Neutrophil (primary cell): Measurements from ENCODE around the gene GNAT1.

Experiments used
- H3K27ac ChIP-seq: fragments of 200-600 bp; sonication (generic); 2 replicates; pipeline ENCODE4 v1.5.1; 2016; ENCODE audit warnings: mild to moderate bottlenecking, moderate library complexity
- H3K27me3 ChIP-seq: fragments of 200-600 bp; sonication (generic); 2 replicates; pipeline ENCODE4 v1.6.0; 2016; ENCODE audit warnings: mild to moderate bottlenecking
- H3K36me3 ChIP-seq: fragments of 200-600 bp; sonication (generic); 2 replicates; pipeline ENCODE4 v1.5.1; 2017
- H3K4me1 ChIP-seq, 2 experiments: fragments of 200-600 bp in 1 of 2; sonication (generic) in 1 of 2; 1 replicate in 1 of 2; 2 replicates in 1 of 2; pipeline versions ENCODE4 v1.5.1 to v1.6.1; 2013 to 2016; ENCODE audit warnings: low read depth in 1 of 2, low read length in 1 of 2, mild to moderate bottlenecking in 1 of 2, moderate library complexity in 1 of 2; ENCODE audit not compliant: control insufficient read depth in 1 of 2, insufficient read depth in 1 of 2
- H3K4me3 ChIP-seq, 2 experiments: fragments of 200-600 bp in 1 of 2; sonication (generic) in 1 of 2; 1 replicate in 1 of 2; 2 replicates in 1 of 2; pipeline ENCODE4 v1.5.1; 2013 to 2016; ENCODE audit warnings: low read depth in 1 of 2, low read length in 1 of 2, mild to moderate bottlenecking in 1 of 2, moderate library complexity in 1 of 2
- H3K9me3 ChIP-seq: fragments of 200-600 bp; sonication (generic); 2 replicates; pipeline ENCODE4 v1.5.1; 2016
- TF ChIP-seq, protein P1 (sequence below): fragments of 200-600 bp; sonication (generic); IDR thresholded peaks from 2 replicates; pipeline ENCODE4 v1.5.1; 2016; ENCODE audit warnings: antibody characterized with exemption

Gene GNAT1

GRCh38 chr3:50229490-50229889 lies 38.1 kb downstream of the GNAT1 start:
- peak overlapping the region; percentile 97 for H3K27ac ChIP-seq
- H3K4me1 ChIP-seq, result peaks cover 63% of the 10 kb centered on the region in 2 experiments
- peak overlapping the region in 1 of 2 experiments; percentile 46 for H3K4me3 ChIP-seq
- no peaks in the 10 kb centered on the region for H3K36me3 ChIP-seq
- H3K27me3 ChIP-seq, result peaks cover 27% of the 10 kb centered on the region
- TF ChIP-seq, protein P1, sequence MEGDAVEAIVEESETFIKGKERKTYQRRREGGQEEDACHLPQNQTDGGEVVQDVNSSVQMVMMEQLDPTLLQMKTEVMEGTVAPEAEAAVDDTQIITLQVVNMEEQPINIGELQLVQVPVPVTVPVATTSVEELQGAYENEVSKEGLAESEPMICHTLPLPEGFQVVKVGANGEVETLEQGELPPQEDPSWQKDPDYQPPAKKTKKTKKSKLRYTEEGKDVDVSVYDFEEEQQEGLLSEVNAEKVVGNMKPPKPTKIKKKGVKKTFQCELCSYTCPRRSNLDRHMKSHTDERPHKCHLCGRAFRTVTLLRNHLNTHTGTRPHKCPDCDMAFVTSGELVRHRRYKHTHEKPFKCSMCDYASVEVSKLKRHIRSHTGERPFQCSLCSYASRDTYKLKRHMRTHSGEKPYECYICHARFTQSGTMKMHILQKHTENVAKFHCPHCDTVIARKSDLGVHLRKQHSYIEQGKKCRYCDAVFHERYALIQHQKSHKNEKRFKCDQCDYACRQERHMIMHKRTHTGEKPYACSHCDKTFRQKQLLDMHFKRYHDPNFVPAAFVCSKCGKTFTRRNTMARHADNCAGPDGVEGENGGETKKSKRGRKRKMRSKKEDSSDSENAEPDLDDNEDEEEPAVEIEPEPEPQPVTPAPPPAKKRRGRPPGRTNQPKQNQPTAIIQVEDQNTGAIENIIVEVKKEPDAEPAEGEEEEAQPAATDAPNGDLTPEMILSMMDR, result no peak
- H3K9me3 ChIP-seq, result no peaks in the 10 kb centered on the region

- peak overlapping the region; percentile 97 for H3K27ac ChIP-seq
- TF ChIP-seq, protein P1, result no peak
- no peaks in the 10 kb centered on the region for H3K36me3 ChIP-seq
- H3K4me3 ChIP-seq, result peak overlapping the region; percentile 38 to 46
- H3K4me1 ChIP-seq, result peaks cover 70 to 71% of the 10 kb centered on the region in 2 experiments
- peaks cover 19% of the 10 kb centered on the region for H3K27me3 ChIP-seq
- H3K9me3 ChIP-seq, result no peaks in the 10 kb centered on the region
Observed at GRCh38 chr3:50230104-50230793, 38.8 kb downstream of the GNAT1 start.

DNA sequence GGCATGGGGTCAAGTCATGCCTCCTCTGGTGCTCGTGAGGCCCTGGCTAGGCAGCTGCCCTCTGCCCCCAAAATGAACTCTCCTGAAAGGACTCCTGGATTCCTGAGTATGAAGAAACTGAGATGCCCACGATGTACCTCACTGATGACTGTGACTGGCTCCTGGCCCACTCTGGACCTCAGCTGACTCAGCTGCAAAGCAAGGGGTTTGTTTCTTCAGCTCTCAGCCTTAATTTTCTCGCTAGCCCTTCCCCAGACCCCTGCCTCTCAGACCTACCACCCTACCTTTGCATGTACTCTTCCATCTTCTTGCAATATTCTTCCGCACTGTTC lies 39.4 kb downstream of the GNAT1 start:
- Histone ChIP-seq H3K27ac (peak overlapping the region; percentile 97), H3K4me1 (peaks cover 75% of the 10 kb centered on the region in 2 experiments), H3K27me3 (peaks cover 14% of the 10 kb centered on the region), H3K4me3 (peak overlapping the region; percentile 38 to 46), H3K36me3 (no peaks in the 10 kb centered on the region), H3K9me3 (no peaks in the 10 kb centered on the region)
- TF ChIP-seq, protein P1, result no peak

GRCh38 chr3:50231581-50231980 lies 40.2 kb downstream of the GNAT1 start:
- no peak overlapping the region for H3K27ac ChIP-seq

DNA sequence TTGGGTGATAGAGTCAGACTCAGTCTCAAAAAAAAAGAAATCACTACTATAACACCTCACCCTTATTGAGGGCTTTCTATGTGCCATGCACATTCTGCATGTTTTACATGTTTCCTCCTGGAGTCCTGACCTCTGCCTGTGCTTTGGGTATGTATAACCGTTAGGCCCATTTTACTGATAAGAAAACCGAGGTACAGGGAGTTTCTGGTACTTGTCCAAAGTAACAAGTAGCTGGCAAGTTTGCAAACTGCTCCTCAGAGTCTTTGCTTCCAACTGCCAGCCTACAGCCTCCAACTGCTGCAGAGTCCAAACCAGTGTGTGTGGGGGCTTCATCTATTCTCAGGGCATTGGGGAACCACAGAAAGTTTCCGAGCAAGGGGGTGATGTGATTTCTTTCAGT lies 40.9 kb downstream of the GNAT1 start:
- TF ChIP-seq, protein P1, result no peak
- Histone ChIP-seq H3K4me1 (peaks cover 61% of the 10 kb centered on the region in 2 experiments), H3K4me3 (no peak overlapping the region), H3K27ac (no peak overlapping the region), H3K27me3 (no peaks in the 10 kb centered on the region), H3K9me3 (no peaks in the 10 kb centered on the region), H3K36me3 (no peaks in the 10 kb centered on the region)

More at GRCh38 chr3:50231581-50231980, 40.2 kb downstream of the GNAT1 start:
- H3K36me3 ChIP-seq, result no peaks in the 10 kb centered on the region
- peaks cover 67 to 68% of the 10 kb centered on the region in 2 experiments for H3K4me1 ChIP-seq
- no peaks in the 10 kb centered on the region for H3K9me3 ChIP-seq
- TF ChIP-seq, protein P1, result no peak
- no peak overlapping the region for H3K4me3 ChIP-seq
- H3K27me3 ChIP-seq, result peaks cover 6% of the 10 kb centered on the region
